Colonic mucosa (tissue), 4 donors: Measurements from ENCODE around the gene CCDC24. TPM values are rescaled to one million over a fixed set of nuclear protein-coding genes. Genes with fewer than 3 reads are reported as not detected.

Source experiments
- DNase-seq: peaks from one replicate; pipeline ENCODE4 v3.0.0-alpha.2; 2020
- H3K27ac ChIP-seq: fragments of 200-600 bp; one replicate; pipeline ENCODE4 v1.8.0; 2021
- H3K27me3 ChIP-seq: fragments of 200-600 bp; one replicate; pipeline ENCODE4 v1.8.0; 2021
- H3K36me3 ChIP-seq: fragments of 200-600 bp; one replicate; pipeline ENCODE4 v1.8.0; 2021
- H3K4me1 ChIP-seq: fragments of 200-600 bp; one replicate; pipeline ENCODE4 v1.8.0; 2021; ENCODE audit warnings: mild to moderate bottlenecking
- H3K4me3 ChIP-seq: fragments of 200-600 bp; one replicate; pipeline ENCODE4 v1.8.0; 2021
- H3K9ac ChIP-seq, 2 donors: one replicate each; pipeline ENCODE4 v1.7.0; 2013; ENCODE audit warnings: control low read depth in 2 of 2, low read depth in 2 of 2, low read length in 2 of 2
- H3K9me3 ChIP-seq: fragments of 200-600 bp; one replicate; pipeline ENCODE4 v1.8.0; 2021
- CTCF ChIP-seq: fragments of 200-600 bp; IDR thresholded peaks from one replicate; pipeline ENCODE4 v1.8.0; 2022; ENCODE audit warnings: antibody characterized with exemption, mild to moderate bottlenecking
- intact Hi-C: fragments of 100-400 bp; cut with DNase I; formaldehyde crosslinking; loops from one replicate; pipeline ENCODE4 v1.14.1; 2022
- total RNA-seq, 2 donors: library from RNA; stranded (reverse); fragmentation: NEBNext Ultra II Directional in 1 of 2; extraction: Animal tissue kit (Norgen Biotek cat#: 25700) in 1 of 2; gene quantifications; one replicate each; pipeline ENCODE4 v1.2.1, GENCODE V29; 2021
- donor health status: healthy.
- donor health status: DM: no; HTN: no; CAD: no.
- donor health status: DM: no; HTN: no; CAD: no.

Gene CCDC24
- total RNA-seq, 2 donors from 2014 or later = 20.3 to 24.6 TPM

DNA sequence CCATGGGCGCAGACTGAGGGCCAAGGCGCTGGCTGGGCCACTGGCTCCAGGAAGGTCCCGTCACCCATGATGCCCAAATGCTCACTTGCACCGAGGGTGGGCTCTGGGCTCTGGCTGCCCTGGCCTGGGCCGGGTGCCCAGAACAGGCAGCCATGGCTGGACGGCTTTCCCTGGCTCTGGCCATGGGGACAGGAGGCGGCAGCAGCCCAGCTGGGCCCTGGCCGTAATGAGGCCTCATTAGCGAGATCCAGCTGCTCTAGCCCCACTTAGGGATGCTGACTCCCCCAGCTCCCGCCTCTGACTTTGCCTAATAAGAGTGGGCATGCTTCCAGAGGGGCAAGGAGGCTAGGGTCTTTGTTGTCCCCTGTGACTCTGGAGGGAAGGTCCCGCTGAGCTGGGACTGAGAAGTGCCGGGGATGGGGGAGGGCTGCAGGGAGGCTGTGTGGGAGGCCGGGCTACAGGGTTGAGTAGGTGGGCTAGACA is 28.1 kb downstream of the CCDC24 start:
- no peak for TF ChIP-seq CTCF
- intact Hi-C loops = no loop called here
- Histone ChIP-seq H3K9me3 (no peaks in the 10 kb centered on the region), H3K36me3 (no peaks in the 10 kb centered on the region), H3K27me3 (no peaks in the 10 kb centered on the region), H3K4me3 (no peak overlapping the region), H3K9ac (no peak overlapping the region), H3K4me1 (no peaks in the 10 kb centered on the region), H3K27ac (no peak overlapping the region)
- no peak for DNase-seq

DNA sequence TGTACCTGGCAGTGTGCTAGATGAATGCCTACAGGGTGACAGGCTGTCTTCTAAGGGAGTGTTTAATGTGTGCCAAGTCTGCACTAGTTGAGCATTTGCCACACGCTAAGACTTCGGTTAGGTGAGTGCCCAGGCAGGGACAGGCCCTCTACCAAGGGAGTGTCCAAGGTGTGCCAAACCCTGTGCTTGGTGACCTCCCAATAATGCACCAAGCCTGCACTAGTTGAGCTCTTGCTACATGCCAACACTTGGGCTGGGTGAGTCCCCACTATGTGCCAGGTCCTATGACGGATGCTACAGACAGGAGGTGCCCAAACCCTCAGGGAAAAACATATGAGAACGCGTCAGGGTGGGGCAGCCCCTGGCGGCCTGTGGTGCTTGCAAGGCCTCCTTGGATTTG is 29.1 kb downstream of the CCDC24 start:
- no peak for TF ChIP-seq CTCF
- intact Hi-C loops = no loop called here
- no peaks in the 10 kb centered on the region for H3K4me1 ChIP-seq

GRCh38 chr1:44021156-44021555 is 29.8 kb downstream of the CCDC24 start:
- peaks cover 4% of the 10 kb centered on the region for H3K4me1 ChIP-seq
- DNase-seq = no peak
- H3K27ac ChIP-seq = no peak overlapping the region
- no peak for TF ChIP-seq CTCF
- no peaks in the 10 kb centered on the region for H3K27me3 ChIP-seq
- no peaks in the 10 kb centered on the region for H3K9me3 ChIP-seq
- peak overlapping the region in 1 of 2 donors; percentile 12 for H3K9ac ChIP-seq
- intact Hi-C loops = no loop called here
- H3K36me3 ChIP-seq = no peaks in the 10 kb centered on the region
- H3K4me3 ChIP-seq = no peak overlapping the region

More for the DNA sequence above, 29.1 kb downstream of the CCDC24 start:
- H3K4me3 ChIP-seq = no peak overlapping the region
- no peak for DNase-seq
- H3K9ac ChIP-seq = no peak overlapping the region
- no peak overlapping the region for H3K27ac ChIP-seq
- H3K36me3 ChIP-seq = no peaks in the 10 kb centered on the region
- no peaks in the 10 kb centered on the region for H3K9me3 ChIP-seq
- H3K27me3 ChIP-seq = no peaks in the 10 kb centered on the region

DNA sequence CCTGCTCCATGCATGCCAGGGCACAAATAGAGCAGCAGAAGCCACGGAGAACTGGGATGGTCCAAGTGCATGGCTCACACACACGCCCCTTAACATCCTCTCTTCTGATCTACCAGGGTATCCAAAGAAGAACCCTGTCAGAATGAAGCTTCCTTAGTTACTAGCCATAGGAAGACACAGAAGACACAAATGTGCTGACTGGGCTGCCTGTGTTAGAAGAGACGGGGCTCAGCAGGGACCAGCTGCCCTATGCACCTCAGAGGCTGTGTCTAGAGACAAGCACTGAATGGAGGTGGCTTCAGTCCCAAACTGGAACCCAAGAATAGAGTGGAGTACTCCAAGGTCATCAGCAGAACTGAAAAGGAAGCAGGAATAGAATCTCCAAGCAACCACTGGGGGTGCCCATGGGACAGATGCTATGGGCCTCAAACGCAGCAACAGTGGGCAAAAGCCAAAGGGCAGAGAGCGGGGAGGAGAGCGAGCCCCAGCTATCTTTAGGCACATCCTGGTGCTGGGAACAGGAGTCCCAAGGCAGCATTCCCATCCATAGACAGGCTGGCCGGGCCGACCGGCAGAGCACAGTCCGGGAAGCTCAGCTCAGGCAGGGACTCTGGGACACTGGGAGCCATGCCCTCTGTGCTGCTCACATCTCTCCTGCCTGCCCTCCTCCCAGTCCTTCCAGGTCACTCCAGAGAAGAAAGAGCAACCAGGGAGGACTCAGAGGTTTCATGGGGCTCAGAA is 30.4 kb downstream of the CCDC24 start:
- H3K9ac ChIP-seq = peak overlapping the region in 1 of 2 donors; percentile 12
- no peak overlapping the region for H3K27ac ChIP-seq
- no peaks in the 10 kb centered on the region for H3K9me3 ChIP-seq
- H3K27me3 ChIP-seq = no peaks in the 10 kb centered on the region
- intact Hi-C loops = no loop called here
- no peaks in the 10 kb centered on the region for H3K36me3 ChIP-seq
- peaks cover 8% of the 10 kb centered on the region for H3K4me1 ChIP-seq
- no peak for TF ChIP-seq CTCF
- no peak for DNase-seq
- H3K4me3 ChIP-seq = no peak overlapping the region

DNA sequence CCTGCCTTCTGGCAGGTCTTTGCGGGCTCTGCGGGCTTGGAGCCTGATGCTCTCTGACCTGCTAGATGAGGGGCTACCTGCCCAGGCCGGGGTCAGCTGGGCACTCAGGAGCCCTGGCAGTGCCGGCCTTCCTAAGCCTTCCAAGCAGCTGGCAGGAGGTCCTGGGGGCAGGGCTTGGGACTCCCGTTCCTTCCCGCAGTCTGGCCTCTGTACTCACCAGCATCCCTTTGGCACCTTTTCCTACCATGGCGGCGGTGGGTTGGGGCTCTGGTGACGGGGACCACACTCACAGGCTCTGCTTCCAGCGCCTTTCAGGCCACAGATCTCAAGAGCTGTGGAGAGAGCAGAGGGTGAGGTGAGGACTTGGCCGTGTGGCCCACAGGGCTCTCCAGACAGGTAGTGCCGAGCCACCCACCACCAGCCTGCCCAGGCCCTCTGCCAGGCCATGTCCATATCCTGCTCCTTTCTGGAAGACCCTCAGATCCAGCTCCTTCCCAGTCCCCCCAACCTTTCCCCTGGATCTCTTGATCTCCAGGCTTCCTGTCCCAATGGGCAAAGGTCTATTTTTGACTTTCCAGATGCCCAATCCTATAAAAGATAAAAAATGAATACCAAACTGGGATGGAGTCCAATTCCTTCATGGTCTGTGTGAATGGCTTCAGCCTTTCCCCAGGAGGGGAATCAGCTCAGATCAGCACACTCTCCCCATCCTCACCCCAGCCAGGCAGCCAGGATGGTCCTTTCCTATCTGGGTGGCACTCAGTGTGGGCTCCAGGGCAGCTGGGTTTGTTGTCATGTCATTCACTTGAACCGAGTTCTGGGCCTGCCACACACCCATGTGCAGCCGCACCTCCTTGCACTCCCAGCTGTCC is 32.9 kb downstream of the CCDC24 start:
- Histone ChIP-seq H3K9me3 (no peaks in the 10 kb centered on the region), H3K27me3 (no peaks in the 10 kb centered on the region), H3K27ac (no peak overlapping the region), H3K36me3 (no peaks in the 10 kb centered on the region), H3K4me1 (peaks cover 12% of the 10 kb centered on the region), H3K4me3 (no peak overlapping the region), H3K9ac (peak overlapping the region in 1 of 2 donors; percentile 38)
- no peak for TF ChIP-seq CTCF
- intact Hi-C loops = no loop called here
- DNase-seq = no peak
